Inflammatory macrophage treated with lipopolysaccharide for 4 hours (primary cell): ENCODE results near the gene RSRC1.
"Not testable (repeated sequence)": the region's sequence is repeated elsewhere in the genome, so short reads cannot be mapped to it uniquely, and the experiment has no call there.

Source experiments
- DNase-seq: peaks from one replicate; pipeline ENCODE4 v3.0.0-alpha.2; 2020

The RSRC1 gene

DNA sequence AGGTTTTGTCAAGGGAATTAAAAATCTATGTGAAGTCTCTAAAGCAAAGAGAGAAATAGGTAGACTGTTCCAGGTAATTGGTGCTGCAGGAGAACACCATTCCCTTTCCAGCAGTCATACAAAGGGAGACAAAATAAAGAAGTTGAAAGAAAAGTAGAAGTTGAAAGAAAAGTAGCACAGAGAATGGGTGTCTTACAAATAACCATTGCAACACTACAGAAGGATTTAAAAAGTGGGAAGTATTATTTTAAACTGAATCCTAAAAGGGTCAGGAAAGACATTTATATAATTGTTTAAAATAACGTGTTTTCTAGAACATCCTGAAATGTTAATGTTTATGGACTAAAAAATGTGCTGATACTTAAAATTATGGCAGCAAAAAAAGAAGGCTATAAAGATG lies 223.8 kb downstream of the RSRC1 start:
- DNase-seq, result peak; percentile 46

- peak; percentile 89 for DNase-seq
Observed at GRCh38 chr3:158337110-158337509, 227.2 kb downstream of the RSRC1 start.

DNA sequence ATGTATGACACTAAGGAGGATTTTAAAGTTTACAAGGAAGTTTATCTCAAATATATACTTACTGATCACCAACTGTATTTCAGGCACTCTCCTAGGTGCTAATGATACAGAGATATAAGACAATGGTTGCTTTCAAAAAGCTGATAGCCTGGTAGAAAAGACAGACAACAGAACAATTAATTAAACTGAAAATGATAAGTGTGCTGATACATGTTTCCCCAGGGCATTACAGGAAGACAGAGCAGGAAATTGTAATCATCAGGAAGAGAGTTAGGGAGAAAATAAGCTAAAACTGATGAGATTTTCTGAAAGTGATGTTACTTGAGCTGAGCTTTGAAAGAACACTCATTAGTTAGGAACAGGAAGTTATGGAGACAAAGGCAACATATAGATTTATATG lies 229.7 kb downstream of the RSRC1 start:
- DNase-seq, result no peak

GRCh38 chr3:158340951-158341350 lies 231.1 kb downstream of the RSRC1 start:
- DNase-seq, result not testable (repeated sequence)

DNA sequence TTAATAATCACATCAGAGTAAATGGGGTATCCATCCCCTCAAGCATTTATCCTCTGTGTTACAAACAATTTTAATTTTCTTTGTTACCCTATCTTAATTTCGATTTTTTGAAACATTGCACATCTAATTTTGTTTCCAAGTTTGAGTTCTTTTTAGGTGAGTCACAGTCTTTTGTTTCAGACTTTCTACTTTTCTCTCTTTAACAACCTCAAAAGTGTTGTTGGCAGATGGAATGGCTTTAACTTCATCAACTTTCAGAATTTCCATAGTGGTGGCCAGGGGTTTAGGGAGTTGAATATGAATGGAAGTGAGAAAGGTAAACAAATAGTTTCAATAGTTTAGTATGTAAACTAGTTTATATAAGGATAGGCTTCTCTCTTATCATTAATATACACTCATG lies 238.1 kb downstream of the RSRC1 start:
- DNase-seq, result no peak

- DNase-seq, result no peak
Observed at GRCh38 chr3:158350971-158351370, 241.1 kb downstream of the RSRC1 start.

DNA sequence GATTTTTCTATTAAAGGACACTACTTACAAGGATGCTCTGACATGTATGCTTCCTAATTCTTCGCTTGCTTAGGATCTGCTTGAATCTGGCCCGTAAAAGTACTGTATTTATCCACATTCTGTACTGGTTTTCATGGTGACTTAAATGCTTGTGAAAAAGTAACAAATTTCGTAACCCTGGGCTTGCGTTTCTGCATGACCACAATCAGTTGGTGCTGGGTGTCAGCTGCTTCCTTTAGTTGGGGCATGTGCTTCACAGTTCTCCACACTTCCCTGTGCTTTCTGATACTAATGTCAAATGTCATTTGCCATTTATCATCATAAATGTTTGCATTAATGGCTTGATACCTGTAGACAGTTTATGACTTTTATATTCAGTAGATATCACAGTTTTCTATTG lies 242.7 kb downstream of the RSRC1 start:
- peak; percentile 86 for DNase-seq

DNA sequence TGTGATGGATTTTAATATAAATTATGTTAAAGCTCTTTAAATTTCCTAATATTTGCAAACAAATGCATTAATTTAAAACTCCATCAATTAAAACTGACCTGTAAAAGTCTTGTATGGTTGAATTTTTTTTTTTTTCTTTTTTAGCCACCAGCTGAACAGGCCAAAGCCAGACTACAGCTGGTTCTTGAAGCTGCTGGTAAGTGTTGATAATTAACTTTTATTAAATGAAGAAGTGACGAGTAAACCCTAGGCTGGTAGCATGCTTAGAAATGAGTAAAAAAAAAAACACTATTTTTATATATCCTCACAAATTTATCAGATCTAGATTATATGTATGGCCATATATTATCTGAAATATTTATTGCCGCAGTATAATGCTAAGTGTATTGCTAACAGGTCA lies 244.8 kb downstream of the RSRC1 start:
- DNase-seq, result no peak

DNA sequence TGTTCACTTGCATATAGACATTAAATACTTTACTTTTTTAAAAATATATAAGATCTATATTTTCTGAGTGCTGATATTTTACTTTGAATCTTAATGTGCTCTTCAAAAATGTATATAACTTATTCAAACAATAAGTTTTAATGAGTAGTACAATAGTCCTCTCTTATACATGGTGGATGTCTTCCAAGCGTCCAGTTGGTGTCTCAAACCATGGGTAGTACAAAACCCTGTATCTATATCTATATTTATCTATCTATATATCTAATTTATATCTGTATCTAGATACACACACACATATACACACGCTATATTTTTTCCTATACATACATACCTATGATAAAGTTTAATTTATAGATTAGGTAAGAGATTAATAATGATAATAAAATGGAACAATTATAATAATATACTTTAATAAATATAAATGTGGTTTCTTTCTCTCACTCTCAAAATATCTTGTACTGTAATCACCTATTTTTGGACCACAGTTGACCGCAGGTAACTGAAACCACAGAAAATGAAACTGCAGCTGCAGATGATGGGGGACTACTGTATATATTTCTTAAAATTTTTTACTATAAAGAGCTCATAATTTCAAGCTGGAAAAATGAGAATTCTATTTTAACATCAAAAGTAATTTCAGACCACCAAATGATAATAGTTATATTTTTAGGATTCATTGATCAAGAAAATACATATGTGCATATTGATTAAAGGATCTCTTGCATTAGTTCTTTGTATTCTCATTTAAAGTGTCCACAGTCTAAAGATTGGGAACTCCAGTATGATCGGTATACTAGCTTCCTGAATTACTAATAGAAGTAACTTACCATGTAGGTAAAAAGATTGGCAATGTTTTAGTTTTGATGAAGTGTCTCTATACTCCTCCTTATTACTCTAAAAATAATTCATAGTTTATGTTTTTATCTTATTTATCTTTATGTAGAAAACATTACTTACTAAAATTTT lies 246.0 kb downstream of the RSRC1 start:
- no peak for DNase-seq

GRCh38 chr3:158359339-158359738 lies 249.4 kb downstream of the RSRC1 start:
- no peak for DNase-seq

DNA sequence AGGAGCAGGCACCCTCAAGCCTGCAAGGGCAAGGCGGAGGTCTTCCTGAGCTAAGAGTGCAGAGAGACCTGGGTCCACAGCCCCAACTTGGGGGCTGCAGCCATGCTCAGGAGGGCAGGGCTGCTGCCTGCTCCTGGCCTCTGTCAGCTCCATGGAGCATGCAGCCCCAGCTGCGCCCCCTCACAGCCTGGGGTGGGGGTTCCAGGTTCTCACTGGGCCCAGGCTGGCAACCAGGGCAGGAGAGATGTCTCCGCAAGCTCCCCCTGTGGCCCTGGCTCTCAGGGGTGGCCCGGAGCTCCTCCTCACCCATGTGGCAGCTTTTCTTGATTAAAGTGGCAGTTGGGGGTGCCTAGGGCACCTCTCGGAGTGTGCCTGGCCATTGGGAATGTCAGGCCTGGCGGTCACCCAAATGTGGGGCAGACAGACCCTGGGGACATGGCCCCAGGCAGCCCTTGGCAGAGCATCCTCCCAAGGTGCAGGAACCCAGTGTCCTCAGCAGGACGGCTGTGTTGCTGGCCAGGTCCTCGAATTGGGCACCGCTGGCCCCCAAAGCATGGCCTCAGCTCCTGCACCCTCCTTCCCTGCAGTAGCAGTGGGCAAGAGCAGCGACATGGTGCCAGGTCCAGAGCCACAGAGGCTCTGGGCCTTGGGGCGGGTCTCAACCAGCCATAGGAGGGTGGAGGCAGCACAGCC lies 251.0 kb downstream of the RSRC1 start:
- DNase-seq, result no peak

- no peak for DNase-seq
Observed at GRCh38 chr3:158368271-158368670, 258.4 kb downstream of the RSRC1 start.

DNA sequence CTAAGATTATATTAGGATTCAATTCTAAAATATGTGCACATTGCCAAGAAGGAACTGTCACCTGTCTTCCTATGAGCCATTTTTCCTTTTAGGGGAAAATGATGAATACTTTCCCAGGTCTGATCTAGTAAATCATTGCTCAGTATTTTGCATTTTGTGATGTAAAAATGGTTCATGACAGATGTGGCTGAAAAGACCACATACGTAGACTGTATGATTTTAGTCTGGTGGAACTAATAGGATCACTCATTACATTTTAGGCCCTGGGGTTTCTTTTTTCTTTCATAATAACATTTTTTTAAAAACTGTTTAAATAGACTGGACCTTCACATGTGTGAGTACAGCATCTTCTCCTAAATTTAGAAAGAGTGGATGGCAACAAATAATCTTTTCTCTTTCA lies 259.4 kb downstream of the RSRC1 start:
- DNase-seq, result no peak

- DNase-seq, result no peak
Observed at GRCh38 chr3:158379517-158379916, 269.6 kb downstream of the RSRC1 start.

DNA sequence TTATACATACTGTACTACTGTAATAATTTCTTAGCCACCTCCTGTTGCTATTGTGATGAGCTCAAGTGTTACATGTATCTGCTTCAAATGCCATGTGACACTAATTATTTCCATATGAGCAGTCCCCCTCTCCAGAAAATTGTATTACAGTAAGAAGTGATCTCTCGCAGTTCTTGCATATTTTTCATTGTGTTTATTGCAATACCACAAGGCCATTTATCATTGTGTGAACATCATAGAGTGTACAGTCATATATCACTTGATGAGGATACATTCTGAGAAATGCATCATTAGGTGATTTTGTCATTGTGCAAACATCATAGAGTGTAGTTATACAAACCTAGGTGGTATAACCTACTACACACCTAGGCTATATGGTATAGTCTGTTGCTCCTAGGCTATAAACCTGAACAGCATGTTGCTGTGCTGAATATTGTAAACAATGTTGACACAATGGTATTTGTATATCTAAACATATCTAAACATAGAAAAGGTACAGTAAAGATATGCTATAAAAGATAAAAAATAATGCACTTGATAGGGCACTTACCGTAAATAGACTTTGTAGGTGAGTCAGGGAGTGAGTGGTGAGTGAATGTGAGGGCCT lies 271.5 kb downstream of the RSRC1 start:
- no peak for DNase-seq

DNA sequence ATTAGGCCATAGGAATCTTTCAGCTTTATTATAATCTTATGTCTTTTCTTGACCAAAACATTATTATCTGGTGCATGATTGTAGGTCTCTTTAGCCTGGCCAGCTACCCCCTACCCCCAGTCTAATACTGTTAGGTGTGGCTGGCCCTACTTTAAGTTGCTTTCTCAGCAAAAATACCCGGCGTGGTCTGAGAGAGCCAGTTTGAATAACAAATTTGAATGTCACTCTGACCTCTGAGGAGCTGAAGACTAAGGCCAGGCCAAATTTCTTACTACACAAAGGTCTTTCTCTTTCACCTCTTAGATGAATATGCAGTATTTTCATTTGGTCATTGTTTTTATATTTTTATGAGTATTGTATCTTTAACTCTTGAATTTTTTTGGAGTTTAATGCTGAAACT lies 272.6 kb downstream of the RSRC1 start:
- no peak for DNase-seq

- no peak for DNase-seq
Observed at GRCh38 chr3:158384019-158384418, 274.1 kb downstream of the RSRC1 start.

GRCh38 chr3:158395421-158395820 lies 285.5 kb downstream of the RSRC1 start:
- no peak for DNase-seq

DNA sequence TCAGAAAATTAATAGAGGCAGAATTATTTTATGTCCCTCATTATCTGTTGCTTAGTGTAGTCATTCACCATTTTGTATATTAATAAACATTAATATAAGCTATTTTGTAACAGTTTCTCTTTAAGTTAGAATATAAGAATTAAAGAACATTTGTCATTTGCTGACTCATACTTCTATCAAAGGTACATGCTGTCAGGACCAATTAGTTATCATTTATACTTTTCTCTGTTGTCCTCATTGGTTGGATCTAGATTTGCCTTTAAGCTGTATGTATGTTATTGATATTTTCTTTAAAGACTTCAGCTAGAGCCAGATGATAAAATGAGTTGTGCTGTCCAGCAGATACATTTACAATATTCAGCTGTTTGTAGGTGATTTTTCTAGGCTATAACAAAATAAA lies 292.7 kb downstream of the RSRC1 start:
- DNase-seq, result no peak

- no peak for DNase-seq
Observed at GRCh38 chr3:158403013-158403412, 293.1 kb downstream of the RSRC1 start.

DNA sequence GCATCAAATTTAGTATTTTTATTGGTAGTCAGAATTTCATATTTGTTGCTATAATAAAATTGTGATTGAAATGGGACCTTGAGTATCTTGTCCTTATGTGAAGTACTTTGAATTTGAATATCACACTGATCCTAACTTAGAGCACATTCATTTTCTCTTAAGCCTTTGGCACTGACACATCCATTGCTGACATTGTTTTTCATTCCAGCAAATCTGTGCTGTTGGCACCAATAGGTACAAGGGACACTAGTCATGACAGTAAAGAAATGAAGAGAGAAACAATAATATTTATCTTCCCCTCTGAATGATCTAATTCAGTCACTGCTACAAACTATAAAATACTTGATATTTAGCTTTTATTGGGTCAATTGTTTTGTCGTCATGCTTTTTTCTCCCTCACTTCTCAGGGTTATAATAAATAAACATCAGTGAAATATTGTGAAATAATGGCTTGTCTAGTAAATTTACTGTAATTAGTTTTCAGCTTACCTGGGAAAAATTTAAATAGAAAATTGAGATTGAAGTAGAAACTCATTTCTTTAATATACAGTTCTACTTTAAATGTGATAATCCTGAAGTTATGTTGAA lies 294.3 kb downstream of the RSRC1 start:
- DNase-seq, result no peak

- no peak for DNase-seq
Observed at GRCh38 chr3:158405507-158405906, 295.6 kb downstream of the RSRC1 start.

GRCh38 chr3:158407844-158408517 lies 298.1 kb downstream of the RSRC1 start:
- DNase-seq, result no peak
